Transverse colon (tissue), 4 donors: ENCODE results near the gene TMEM214. TPM values are rescaled to one million over a fixed set of nuclear protein-coding genes. Genes with fewer than 3 reads are reported as not detected.

Source experiments
- DNase-seq: peaks from one replicate; pipeline ENCODE4 v3.0.0-alpha.2; 2019
- H3K27ac ChIP-seq, 4 donors: fragments of 200-600 bp; sonication (generic); 2 replicates each; pipeline ENCODE4 v1.5.1; 2016 to 2018; ENCODE audit warnings: inconsistent platforms in 4 of 4
- H3K27me3 ChIP-seq: fragments of 200-600 bp; sonication (generic); 2 replicates; pipeline ENCODE4 v1.5.1; 2017; ENCODE audit warnings: inconsistent platforms
- H3K36me3 ChIP-seq, 4 donors: fragments of 200-600 bp; sonication (generic); 2 replicates each; pipeline ENCODE4 v1.5.1; 2017 to 2019; ENCODE audit warnings: inconsistent platforms in 4 of 4
- H3K4me1 ChIP-seq, 4 donors: fragments of 200-600 bp; sonication (generic); 2 replicates each; pipeline ENCODE4 v1.5.1; 2017 to 2020; ENCODE audit warnings: inconsistent platforms in 4 of 4
- H3K4me3 ChIP-seq, 4 donors: fragments of 200-600 bp; sonication (generic); 1 replicate in 1 of 4; 2 replicates in 3 of 4; pipeline versions ENCODE4 v1.5.1 to v1.6.1; 2017 to 2019; ENCODE audit warnings: inconsistent platforms in 4 of 4
- H3K9me3 ChIP-seq, 2 donors: fragments of 200-600 bp; sonication (generic); 2 replicates each; pipeline ENCODE4 v1.5.1; 2017 to 2019; ENCODE audit warnings: inconsistent platforms in 2 of 2
- CTCF ChIP-seq, 5 experiments: fragments of 200-600 bp in 3 of 5; fragments of 450-650 bp in 2 of 5; sonication (generic) in 3 of 5; IDR thresholded peaks; 1 replicate in 2 of 5; 2 replicates in 3 of 5; pipeline ENCODE4 v1.5.1; 2016 to 2017; ENCODE audit warnings: antibody characterized with exemption in 5 of 5, inconsistent platforms in 3 of 5, mild to moderate bottlenecking in 2 of 5, moderate library complexity in 1 of 5
- EP300 ChIP-seq: sonication (generic); formaldehyde crosslinking; IDR thresholded peaks from one replicate; pipeline ENCODE4 v1.6.1; 2017; ENCODE audit warnings: antibody characterized with exemption, low read depth
- POLR2A ChIP-seq: fragments of 450-650 bp; IDR thresholded peaks from one replicate; pipeline ENCODE4 v1.6.1; 2016; ENCODE audit warnings: antibody characterized with exemption, mild to moderate bottlenecking, moderate library complexity
- POLR2AphosphoS5 ChIP-seq, 3 donors: sonication (generic); formaldehyde crosslinking; IDR thresholded peaks; one replicate each; pipeline ENCODE4 v1.6.1; 2016; ENCODE audit warnings: antibody characterized with exemption in 3 of 3
- WGBS, 2 donors: methylation state at CpG; one replicate each; pipeline ENCODE4 v1.1.5; 2018; ENCODE audit warnings: low coverage in 1 of 2; 5-methylcytosine and 5-hydroxymethylcytosine counted together
- in situ Hi-C, 4 donors: fragments of 200-750 bp; cut with MboI; loops; one replicate each; pipeline versions ENCODE4 v1.15.0 to v1.15.1; 2017; ENCODE audit warnings: low sequenced_read_pairs in 3 of 4, low pct_ligation_motif_present in 1 of 4, low pct_unique_long_range_greater_than_20kb in 1 of 4
- intact Hi-C: fragments of 100-400 bp; cut with DNase I; formaldehyde crosslinking; loops from one replicate; pipeline ENCODE4 v1.15.1; 2023; ENCODE audit warnings: low total_unique reads
- total RNA-seq, 4 donors: library from RNA; depleted of rRNA; stranded (reverse); fragments of >200 nt; gene quantifications; one replicate each; pipeline ENCODE4 v1.1.0, GENCODE V29; 2016

Gene TMEM214
- total RNA-seq, 4 donors from 2014 or later: 51.2 to 179 (median 127) TPM

GRCh38 chr2:27088634-27089033, 55.9 kb downstream of the TMEM214 start:
- Histone ChIP-seq H3K36me3 (no peaks in the 10 kb centered on the region), H3K4me1 (peaks cover 12 to 32% (median 23%) of the 10 kb centered on the region in 4 donors), H3K27me3 (no peaks in the 10 kb centered on the region), H3K27ac (no peak overlapping the region), H3K9me3 (no peaks in the 10 kb centered on the region), H3K4me3 (no peak overlapping the region)
- 57 to 71% methylated on average over 5 to 6 of the region's 6 CpGs for WGBS, 2 donors
- no peak for DNase-seq
- in situ Hi-C loops: loop anchor here (10.0 to 25.0 kb wide), 2 partner anchors 124 to 126 kb away; partner anchors contain the start of gene MAPRE3 (in 3 of the 4)
- TF ChIP-seq EP300: no peak
- TF ChIP-seq POLR2A: no peak
- no peak for TF ChIP-seq CTCF (IDR thresholded peaks at IDR 0.05)
- no peak for TF ChIP-seq POLR2AphosphoS5 (IDR thresholded peaks at IDR 0.05)
- intact Hi-C loops: loop anchor here (5.0 kb wide), 2 partner anchors 36 to 56 kb away; partner anchors contain the start of genes AGBL5 and TMEM214

DNA sequence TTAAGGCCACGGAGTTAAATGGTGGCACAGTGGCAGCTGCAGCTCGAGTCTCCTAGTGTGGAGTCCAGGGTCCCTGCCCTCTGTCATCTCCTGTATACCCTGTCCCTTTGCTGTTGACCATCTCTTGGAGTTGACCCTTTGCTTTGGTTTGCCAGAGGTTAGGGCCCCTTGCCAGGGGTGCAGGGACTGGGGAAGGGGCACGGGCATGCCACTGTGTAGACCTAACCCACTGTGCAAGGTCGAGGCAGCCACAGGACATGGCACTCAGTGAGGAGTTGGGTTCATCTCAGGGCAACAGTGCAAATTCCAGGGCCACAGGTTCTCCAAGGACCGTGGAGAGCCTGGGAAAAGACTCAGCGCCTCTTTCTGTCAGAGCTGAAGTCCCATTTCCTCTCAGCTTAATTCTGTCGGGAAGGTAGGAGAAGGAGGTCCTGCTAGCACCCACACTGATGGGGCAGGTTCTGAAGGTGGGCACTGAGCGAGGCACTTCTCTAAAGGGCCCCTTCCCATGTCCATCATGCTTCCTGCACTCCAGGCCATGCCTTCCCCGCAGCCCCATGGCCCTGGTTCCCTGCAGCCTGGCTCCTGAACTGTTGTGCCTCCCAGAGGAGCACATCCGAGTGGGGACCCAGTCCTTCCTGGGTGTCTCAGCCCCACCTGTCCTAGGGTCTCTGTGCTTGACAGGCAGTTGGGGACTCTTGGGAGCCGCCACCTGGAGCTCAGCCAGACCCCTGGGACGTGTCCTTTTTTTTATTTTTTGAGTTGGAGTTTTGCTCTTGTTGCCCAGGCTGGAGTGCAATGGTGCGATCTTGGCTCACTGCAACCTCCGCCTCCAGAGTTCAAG, 56.6 kb downstream of the TMEM214 start:
- intact Hi-C loops: loop anchor here (5.0 kb wide), 2 partner anchors 37 to 57 kb away; partner anchors contain the start of genes AGBL5 and TMEM214
- Histone ChIP-seq H3K4me1 (peaks cover 12 to 31% (median 23%) of the 10 kb centered on the region in 4 donors), H3K36me3 (no peaks in the 10 kb centered on the region), H3K27me3 (no peaks in the 10 kb centered on the region), H3K4me3 (no peak overlapping the region), H3K9me3 (no peaks in the 10 kb centered on the region), H3K27ac (no peak overlapping the region)
- DNase-seq: no peak
- WGBS, 2 donors: 89% methylated on average over 14 of the region's 14 CpGs; no CpG with 5 or more reads in 1 of the 2 donors
- no peak for TF ChIP-seq CTCF (IDR thresholded peaks at IDR 0.05)
- no peak for TF ChIP-seq EP300
- TF ChIP-seq POLR2A: no peak
- no peak for TF ChIP-seq POLR2AphosphoS5 (IDR thresholded peaks at IDR 0.05)
- in situ Hi-C loops: loop anchor here (10.0 to 25.0 kb wide), 2 partner anchors 125 to 127 kb away; partner anchors contain the start of gene MAPRE3 (in 3 of the 4)

Other genes with a start within 250 kb of the TMEM214 start
- 10 to 100 TPM in 1 of 4 donors, 1 to 10 TPM in 1, not detected in 2; 1.1 to 14.9 TPM for gene CENPA, start 246.9 kb upstream of the TMEM214 start, total RNA-seq
- under 1 TPM in 1 of 4 donors, not detected in 3; 0.32 TPM for gene DPYSL5, start 184.8 kb upstream of the TMEM214 start, total RNA-seq
- 10 to 100 TPM; 16.8 to 64.7 (median 32.9) TPM for gene MAPRE3, start 62.3 kb upstream of the TMEM214 start, total RNA-seq
- 10 to 100 TPM in 3 of 4 donors, 1 to 10 TPM in 1; 9.7 to 39.2 (median 13.9) TPM for gene AGBL5, start 18.7 kb downstream of the TMEM214 start, total RNA-seq
- gene OST4, start 38.7 kb downstream of the TMEM214 start, total RNA-seq: 100 to 1,000 TPM in 3 of 4 donors, 10 to 100 TPM in 1; 92.7 to 320 (median 202) TPM
- 100 to 1,000 TPM in 1 of 4 donors, 10 to 100 TPM in 3; 41.0 to 152 (median 65.6) TPM for gene EMILIN1, start 45.6 kb downstream of the TMEM214 start, total RNA-seq
- 10 to 100 TPM in 1 of 4 donors, 1 to 10 TPM in 3; 1.8 to 12.0 (median 6.3) TPM for gene KHK, start 53.8 kb downstream of the TMEM214 start, total RNA-seq
- 1 to 10 TPM in 2 of 4 donors, under 1 TPM in 1, not detected in 1; 0.27 to 4.9 (median 1.1) TPM for gene CGREF1, start 86.2 kb downstream of the TMEM214 start, total RNA-seq
- under 1 TPM in 1 of 4 donors, not detected in 3; 0.48 TPM for gene ABHD1, start 90.8 kb downstream of the TMEM214 start, total RNA-seq
- gene PREB, start 101.7 kb downstream of the TMEM214 start, total RNA-seq: 100 to 1,000 TPM in 1 of 4 donors, 10 to 100 TPM in 3; 53.2 to 105 (median 71.1) TPM
- gene PRR30, start 106.4 kb downstream of the TMEM214 start, total RNA-seq: not detected
- gene TCF23, start 116.0 kb downstream of the TMEM214 start, total RNA-seq: not detected
- gene ATRAID, start 179.1 kb downstream of the TMEM214 start, total RNA-seq: 100 to 1,000 TPM in 2 of 4 donors, 10 to 100 TPM in 2; 64.7 to 179 (median 121) TPM
- 10 to 100 TPM; 22.8 to 58.3 (median 41.0) TPM for gene SLC5A6, start 179.3 kb downstream of the TMEM214 start, total RNA-seq
- 10 to 100 TPM; 11.9 to 25.9 (median 16.6) TPM for gene CAD, start 184.4 kb downstream of the TMEM214 start, total RNA-seq
- under 1 TPM in 1 of 4 donors, not detected in 3; 0.60 TPM for gene SLC30A3, start 230.1 kb downstream of the TMEM214 start, total RNA-seq
- not detected for gene DNAJC5G, start 242.5 kb downstream of the TMEM214 start, total RNA-seq
- gene TRIM54, start 249.5 kb downstream of the TMEM214 start, total RNA-seq: 1 to 10 TPM in 2 of 4 donors, under 1 TPM in 1, not detected in 1; 0.40 to 1.9 (median 1.2) TPM